HG02870 (cell line): ENCODE measurements around the gene ARF5.
"Not testable (repeated sequence)": the region's sequence is repeated elsewhere in the genome, so short reads cannot be mapped to it uniquely, and the experiment has no call there.

Experiments used
- ATAC-seq: cut with Tn5 transposase; IDR thresholded peaks from one replicate; pipeline ENCODE4 v1.9.1; 2021; ENCODE audit warnings: mild to moderate bottlenecking, moderate library complexity; ENCODE audit not compliant: unreplicated experiment

Gene ARF5

GRCh38 chr7:127588019-127588696, at the start of gene ARF5:
ARF5 (plus strand) TSS chr7:127588411; CDS start chr7:127588499, 88 bp downstream.
- peak; percentile 70 for ATAC-seq

GRCh38 chr7:127539116-127539515, 49.1 kb upstream of the ARF5 start:
- ATAC-seq: no peak

GRCh38 chr7:127540461-127540860, 47.8 kb upstream of the ARF5 start:
- ATAC-seq: not testable (repeated sequence)

GRCh38 chr7:127541548-127541947, 46.7 kb upstream of the ARF5 start:
- ATAC-seq: no peak

- no peak for ATAC-seq
Measured at GRCh38 chr7:127546313-127546712, 41.9 kb upstream of the ARF5 start.

- no peak for ATAC-seq
Measured at GRCh38 chr7:127550247-127550646, 38.0 kb upstream of the ARF5 start.

- no peak for ATAC-seq
Measured at GRCh38 chr7:127551941-127552340, 36.3 kb upstream of the ARF5 start.

- ATAC-seq: no peak
Measured at GRCh38 chr7:127556404-127556803, 31.8 kb upstream of the ARF5 start.

- ATAC-seq: no peak
Measured at GRCh38 chr7:127557803-127558202, 30.4 kb upstream of the ARF5 start.

GRCh38 chr7:127566242-127566641, 22.0 kb upstream of the ARF5 start:
- no peak for ATAC-seq

GRCh38 chr7:127568034-127568433, 20.2 kb upstream of the ARF5 start:
- ATAC-seq: not testable (repeated sequence)

GRCh38 chr7:127571741-127572505, 16.3 kb upstream of the ARF5 start:
- no peak for ATAC-seq

GRCh38 chr7:127578036-127578684, 10.1 kb upstream of the ARF5 start:
- no peak for ATAC-seq

- ATAC-seq: no peak
Measured at GRCh38 chr7:127578711-127579275, 9.4 kb upstream of the ARF5 start.

GRCh38 chr7:127580612-127581011, 7.6 kb upstream of the ARF5 start:
- no peak for ATAC-seq

- no peak for ATAC-seq
Measured at GRCh38 chr7:127581716-127582115, 6.5 kb upstream of the ARF5 start.

GRCh38 chr7:127582361-127582760, 5.8 kb upstream of the ARF5 start:
- no peak for ATAC-seq

- no peak for ATAC-seq
Measured at GRCh38 chr7:127584648-127585043, 3.6 kb upstream of the ARF5 start.

GRCh38 chr7:127585044-127585953, 2.9 kb upstream of the ARF5 start, which contains the start of gene GCC1:
GCC1 (minus strand) TSS chr7:127585596; CDS start chr7:127585182, 414 bp downstream.
- peak; percentile 77 for ATAC-seq

- no peak for ATAC-seq
Measured at GRCh38 chr7:127586346-127586745, 1.9 kb upstream of the ARF5 start.
